ENCODE results near the gene PLEKHA1. TPM values are rescaled to one million over a fixed set of nuclear protein-coding genes. Genes with fewer than 3 reads are reported as not detected.
A peak's percentile ranks its signal among the peaks of the same experiment; 100 is the strongest.

PLEKHA1 gene
- total and polyA plus RNA-seq, 2 of the 13 experiments (the other 11 are each of a cell fraction or from before 2014, with no cell fraction given): 32.2 to 53.3 TPM

GRCh38 chr10:122468926-122469781 lies 94.6 kb downstream of the PLEKHA1 start:
- Histone ChIP-seq H2AFZ (ENCODE audit: low read length) (no peak overlapping the region), H3K4me2 (ENCODE audit: low read depth, low read length) (no peak overlapping the region), H3K27me3 (ENCODE audit: control insufficient read depth in 1 of 2, insufficient read depth in 2 of 2, low read length in 2 of 2) (peaks cover 5 to 69% of the 10 kb centered on the region in 2 experiments), H3K4me1 (ENCODE audit: insufficient read depth, low read length) (no peaks in the 10 kb centered on the region), H4K20me1 (ENCODE audit: insufficient read depth, low read length) (no peaks in the 10 kb centered on the region), H3K9me3 (ENCODE audit: low read length) (no peaks in the 10 kb centered on the region), H3K36me3 (replicated peaks in 1 of 2; ENCODE audit: control insufficient read depth in 1 of 2, insufficient read depth in 2 of 2, low read length in 2 of 2) (no peaks in the 10 kb centered on the region), H3K4me3 (replicated peaks in 1 of 3; ENCODE audit: insufficient read depth in 1 of 3, low read depth in 2 of 3, low read length in 3 of 3) (no peak overlapping the region), H3K9ac (ENCODE audit: insufficient read depth, low read depth, low read length) (no peak overlapping the region), H3K27ac (ENCODE audit: extremely low read length, insufficient read depth, low read length) (no peak overlapping the region), H3K79me2 (ENCODE audit: insufficient read depth, low read length) (no peaks in the 10 kb centered on the region)
- no peak for ATAC-seq
- POLR2A ChIA-PET: no interaction called here
- no peak for FAIRE-seq
- BruUV-seq (replicated peaks): no TSS peak
- in situ Hi-C loops (cut with HindIII; ENCODE audit: extremely low pct_ligation_motif_present, low pct_unique_long_range_greater_than_20kb) (no loop called here), intact Hi-C loops (cut with micrococcal nuclease; ENCODE audit: unreplicated experiment) (no loop called here)
- CTCF ChIA-PET (ENCODE audit: low intra/inter-chr PET ratio, low total read pairs): no interaction called here
- TF ChIP-seq MAFK (conservative IDR thresholded peaks at IDR 0.05 in 1 of 2, IDR thresholded peaks at IDR 0.05 in 1 of 2; ENCODE audit: low read length in 2 of 2) (peak in 1 of 2 experiments; percentile 8; a peak in 1 of 4 replicates), POLR2AphosphoS2 (IDR thresholded peaks at IDR 0.05; ENCODE audit: low read depth, low read length) (no peak), CCAR2 (optimal IDR thresholded peaks at IDR 0.05; ENCODE audit: low read depth, low read length) (no peak), CEBPB (IDR thresholded peaks at IDR 0.05; ENCODE audit: borderline replicate concordance, low read depth, low read length) (peak; percentile 72), ZNF768 (CRISPR knock-in tag; IDR thresholded peaks at IDR 0.05) (no peak)
- DNase-seq (ENCODE audit: low spot score): peak; percentile 6
- WGBS (ENCODE audit: low lambda C conversion rate): 7% methylated on average over 10 of the region's 11 CpGs

DNA sequence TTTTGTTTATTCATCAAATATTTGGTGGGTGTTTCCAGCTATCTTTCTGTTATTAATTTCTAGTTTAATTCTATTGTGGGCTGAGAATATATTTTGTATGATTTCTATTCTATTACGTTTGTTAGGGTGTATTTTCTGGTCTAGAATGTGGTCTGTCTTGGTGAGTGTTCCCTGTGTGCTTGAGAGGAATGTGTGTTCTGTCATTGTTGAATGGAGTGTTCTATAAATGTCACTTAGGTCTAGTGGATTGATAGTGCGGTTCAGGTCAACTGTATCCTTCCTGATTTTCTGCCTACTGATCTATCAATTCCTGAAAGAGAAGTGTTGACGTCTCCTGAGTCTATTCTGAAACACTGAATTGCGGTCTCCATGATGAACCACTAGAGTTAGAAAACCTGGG lies 95.3 kb downstream of the PLEKHA1 start:
- Histone ChIP-seq H3K36me3 (replicated peaks in 1 of 2; ENCODE audit: control insufficient read depth in 1 of 2, insufficient read depth in 2 of 2, low read length in 2 of 2) (no peaks in the 10 kb centered on the region), H3K4me2 (ENCODE audit: low read depth, low read length) (no peak overlapping the region), H3K9me3 (ENCODE audit: low read length) (no peaks in the 10 kb centered on the region), H3K4me3 (replicated peaks in 1 of 3; ENCODE audit: insufficient read depth in 1 of 3, low read depth in 2 of 3, low read length in 3 of 3) (no peak overlapping the region), H3K4me1 (ENCODE audit: insufficient read depth, low read length) (no peaks in the 10 kb centered on the region), H3K79me2 (ENCODE audit: insufficient read depth, low read length) (no peaks in the 10 kb centered on the region), H2AFZ (ENCODE audit: low read length) (no peak overlapping the region), H3K9ac (ENCODE audit: insufficient read depth, low read depth, low read length) (no peak overlapping the region), H3K27ac (ENCODE audit: extremely low read length, insufficient read depth, low read length) (no peak overlapping the region), H3K27me3 (ENCODE audit: control insufficient read depth in 1 of 2, insufficient read depth in 2 of 2, low read length in 2 of 2) (peaks cover 3 to 70% of the 10 kb centered on the region in 2 experiments), H4K20me1 (ENCODE audit: insufficient read depth, low read length) (no peaks in the 10 kb centered on the region)
- ChIA-PET POLR2A (no interaction called here), CTCF (ENCODE audit: low intra/inter-chr PET ratio, low total read pairs) (no interaction called here)
- intact Hi-C loops (cut with micrococcal nuclease; ENCODE audit: unreplicated experiment) (no loop called here), in situ Hi-C loops (cut with HindIII; ENCODE audit: extremely low pct_ligation_motif_present, low pct_unique_long_range_greater_than_20kb) (no loop called here)
- ATAC-seq (no peak), FAIRE-seq (no peak), DNase-seq (ENCODE audit: low spot score) (no peak)
- no TSS peak for BruUV-seq (replicated peaks)
- WGBS (ENCODE audit: low lambda C conversion rate): 8% methylated on average over 4 of the region's 4 CpGs
- TF ChIP-seq ZNF660 (CRISPR knock-in tag; IDR thresholded peaks at IDR 0.05; ENCODE audit: borderline replicate concordance, low read depth) (no peak), HES4 (CRISPR knock-in tag; IDR thresholded peaks at IDR 0.05; ENCODE audit: borderline replicate concordance) (no peak)
- TF ChIP-seq, protein P1, sequence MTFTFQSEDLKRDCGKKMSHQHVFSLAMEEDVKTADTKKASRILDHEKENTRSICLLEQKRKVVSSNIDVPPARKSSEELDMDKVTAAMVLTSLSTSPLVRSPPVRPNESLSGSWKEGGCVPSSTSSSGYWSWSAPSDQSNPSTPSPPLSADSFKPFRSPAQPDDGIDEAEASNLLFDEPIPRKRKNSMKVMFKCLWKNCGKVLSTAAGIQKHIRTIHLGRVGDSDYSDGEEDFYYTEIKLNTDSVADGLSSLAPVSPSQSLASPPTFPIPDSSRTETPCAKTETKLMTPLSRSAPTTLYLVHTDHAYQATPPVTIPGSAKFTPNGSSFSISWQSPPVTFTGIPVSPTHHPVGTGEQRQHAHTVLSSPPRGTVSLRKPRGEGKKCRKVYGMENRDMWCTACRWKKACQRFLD (CRISPR knock-in tag; IDR thresholded peaks at IDR 0.05; ENCODE audit: borderline replicate concordance): no peak
